ENCODE results near the gene TRIM67.

DNA sequence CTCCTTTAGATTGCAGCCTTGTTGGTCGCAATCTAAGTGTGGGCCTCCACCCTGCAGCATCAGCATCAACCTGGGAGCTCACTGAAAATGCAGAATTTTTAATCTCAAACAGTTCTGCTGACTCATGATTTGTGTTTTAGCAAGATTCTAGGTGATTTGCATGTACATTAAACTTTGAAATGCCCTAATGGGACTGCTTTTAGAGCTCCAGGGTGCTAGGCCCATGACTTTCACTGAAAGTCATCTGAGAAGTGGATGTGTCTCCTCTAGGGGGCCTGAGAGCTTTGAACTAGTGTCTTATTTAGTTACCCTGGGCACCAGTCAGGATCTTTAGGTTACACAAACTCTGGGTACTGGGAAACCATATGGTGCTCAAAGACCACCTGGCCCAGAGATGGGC is 9.0 kb downstream of the TRIM67 start:
- TF ChIP-seq POLR2A (IDR thresholded peaks at IDR 0.05) = no peak
- TF ChIP-seq, protein P1, sequence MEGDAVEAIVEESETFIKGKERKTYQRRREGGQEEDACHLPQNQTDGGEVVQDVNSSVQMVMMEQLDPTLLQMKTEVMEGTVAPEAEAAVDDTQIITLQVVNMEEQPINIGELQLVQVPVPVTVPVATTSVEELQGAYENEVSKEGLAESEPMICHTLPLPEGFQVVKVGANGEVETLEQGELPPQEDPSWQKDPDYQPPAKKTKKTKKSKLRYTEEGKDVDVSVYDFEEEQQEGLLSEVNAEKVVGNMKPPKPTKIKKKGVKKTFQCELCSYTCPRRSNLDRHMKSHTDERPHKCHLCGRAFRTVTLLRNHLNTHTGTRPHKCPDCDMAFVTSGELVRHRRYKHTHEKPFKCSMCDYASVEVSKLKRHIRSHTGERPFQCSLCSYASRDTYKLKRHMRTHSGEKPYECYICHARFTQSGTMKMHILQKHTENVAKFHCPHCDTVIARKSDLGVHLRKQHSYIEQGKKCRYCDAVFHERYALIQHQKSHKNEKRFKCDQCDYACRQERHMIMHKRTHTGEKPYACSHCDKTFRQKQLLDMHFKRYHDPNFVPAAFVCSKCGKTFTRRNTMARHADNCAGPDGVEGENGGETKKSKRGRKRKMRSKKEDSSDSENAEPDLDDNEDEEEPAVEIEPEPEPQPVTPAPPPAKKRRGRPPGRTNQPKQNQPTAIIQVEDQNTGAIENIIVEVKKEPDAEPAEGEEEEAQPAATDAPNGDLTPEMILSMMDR (IDR thresholded peaks at IDR 0.05) = no peak

Data from uterus (tissue), 2 donors.